HG03520 (cell line): ENCODE data around the gene HSPB6.
"Not testable (repeated sequence)": the region's sequence is repeated elsewhere in the genome, so short reads cannot be mapped to it uniquely, and the experiment has no call there.

Experiments
- ATAC-seq: cut with Tn5 transposase; IDR thresholded peaks from one replicate; pipeline ENCODE4 v1.9.1; 2021; ENCODE audit warnings: mild to moderate bottlenecking, moderate library complexity; ENCODE audit not compliant: unreplicated experiment

The HSPB6 gene

DNA sequence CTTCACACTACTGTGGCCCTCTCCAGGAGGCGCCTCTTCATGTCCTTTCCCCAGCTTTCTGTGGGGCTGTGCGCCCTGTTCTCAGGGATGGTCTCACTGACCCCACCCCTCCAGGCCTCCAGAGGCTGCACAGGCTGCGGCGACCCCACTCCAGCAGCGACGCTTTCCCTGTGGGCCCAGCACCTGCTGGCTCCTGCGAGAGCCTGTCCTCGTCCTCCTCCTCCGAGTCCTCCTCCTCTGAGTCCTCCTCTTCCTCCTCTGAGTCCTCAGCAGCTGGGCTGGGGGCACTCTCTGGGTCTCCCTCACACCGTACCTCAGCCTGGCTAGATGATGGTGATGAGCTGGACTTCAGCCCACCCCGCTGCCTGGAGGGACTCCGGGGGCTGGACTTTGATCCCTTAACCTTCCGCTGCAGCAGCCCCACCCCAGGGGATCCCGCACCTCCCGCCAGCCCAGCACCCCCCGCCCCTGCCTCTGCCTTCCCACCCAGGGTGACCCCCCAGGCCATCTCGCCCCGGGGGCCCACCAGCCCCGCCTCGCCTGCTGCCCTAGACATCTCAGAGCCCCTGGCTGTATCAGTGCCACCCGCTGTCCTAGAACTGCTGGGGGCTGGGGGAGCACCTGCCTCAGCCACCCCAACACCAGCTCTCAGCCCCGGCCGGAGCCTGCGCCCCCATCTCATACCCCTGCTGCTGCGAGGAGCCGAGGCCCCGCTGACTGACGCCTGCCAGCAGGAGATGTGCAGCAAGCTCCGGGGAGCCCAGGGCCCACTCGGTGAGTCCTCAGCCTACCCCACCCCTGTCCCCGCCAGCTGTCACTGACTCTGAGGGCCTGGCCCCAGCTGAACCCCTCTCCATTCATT, 29.7 kb upstream of the HSPB6 start:
- ATAC-seq = no peak

DNA sequence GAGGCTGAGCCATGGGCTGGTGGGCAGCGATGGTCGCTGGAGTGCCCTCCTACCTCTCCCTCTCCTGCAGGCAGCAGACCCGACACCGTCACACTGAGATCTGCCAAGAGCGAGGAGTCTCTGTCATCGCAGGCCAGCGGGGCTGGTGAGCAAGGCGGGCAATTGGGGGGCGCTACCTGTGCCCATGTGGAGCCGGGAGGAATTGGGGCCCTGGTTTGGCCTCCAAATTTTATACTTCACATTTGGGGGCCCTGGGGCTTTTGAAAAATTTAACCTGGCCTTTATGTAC, 28.5 kb upstream of the HSPB6 start:
- no peak for ATAC-seq

DNA sequence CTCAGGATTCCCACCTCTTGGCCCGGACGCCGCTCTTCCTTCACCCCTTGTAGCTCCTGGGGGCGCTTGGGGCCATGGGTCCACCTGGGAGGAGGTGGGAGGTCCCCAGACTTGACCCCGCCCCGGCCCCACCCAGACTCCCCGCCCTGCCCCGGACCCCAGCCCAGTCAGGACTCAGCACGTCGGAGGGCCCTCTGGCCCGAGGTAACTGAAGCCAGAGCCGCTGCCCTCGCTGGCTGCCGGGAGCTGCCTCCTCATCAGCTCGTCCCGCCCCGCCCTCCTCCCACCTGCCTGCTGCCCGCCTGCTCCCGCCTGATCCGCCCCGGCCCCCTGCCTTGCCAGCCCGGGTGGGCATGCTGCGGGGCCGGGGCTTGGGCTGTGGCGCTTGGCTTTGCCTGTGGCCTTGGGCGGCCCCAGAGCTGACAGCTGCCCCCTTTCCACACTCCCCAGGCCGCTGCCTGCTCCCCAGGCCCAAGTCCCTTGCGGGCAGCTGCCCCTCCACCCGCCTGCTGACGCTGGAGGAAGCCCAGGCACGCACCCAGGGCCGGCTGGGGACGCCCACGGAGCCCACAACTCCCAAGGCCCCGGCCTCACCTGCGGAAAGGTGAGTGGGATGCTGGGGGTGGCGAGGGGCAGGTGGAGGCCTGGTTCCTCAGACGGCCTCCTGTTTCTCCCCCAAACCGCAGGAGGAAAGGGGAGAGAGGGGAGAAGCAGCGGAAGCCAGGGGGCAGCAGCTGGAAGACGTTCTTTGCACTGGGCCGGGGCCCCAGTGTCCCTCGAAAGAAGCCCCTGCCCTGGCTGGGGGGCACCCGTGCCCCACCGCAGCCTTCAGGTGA, 27.9 kb upstream of the HSPB6 start:
- ATAC-seq = no peak

DNA sequence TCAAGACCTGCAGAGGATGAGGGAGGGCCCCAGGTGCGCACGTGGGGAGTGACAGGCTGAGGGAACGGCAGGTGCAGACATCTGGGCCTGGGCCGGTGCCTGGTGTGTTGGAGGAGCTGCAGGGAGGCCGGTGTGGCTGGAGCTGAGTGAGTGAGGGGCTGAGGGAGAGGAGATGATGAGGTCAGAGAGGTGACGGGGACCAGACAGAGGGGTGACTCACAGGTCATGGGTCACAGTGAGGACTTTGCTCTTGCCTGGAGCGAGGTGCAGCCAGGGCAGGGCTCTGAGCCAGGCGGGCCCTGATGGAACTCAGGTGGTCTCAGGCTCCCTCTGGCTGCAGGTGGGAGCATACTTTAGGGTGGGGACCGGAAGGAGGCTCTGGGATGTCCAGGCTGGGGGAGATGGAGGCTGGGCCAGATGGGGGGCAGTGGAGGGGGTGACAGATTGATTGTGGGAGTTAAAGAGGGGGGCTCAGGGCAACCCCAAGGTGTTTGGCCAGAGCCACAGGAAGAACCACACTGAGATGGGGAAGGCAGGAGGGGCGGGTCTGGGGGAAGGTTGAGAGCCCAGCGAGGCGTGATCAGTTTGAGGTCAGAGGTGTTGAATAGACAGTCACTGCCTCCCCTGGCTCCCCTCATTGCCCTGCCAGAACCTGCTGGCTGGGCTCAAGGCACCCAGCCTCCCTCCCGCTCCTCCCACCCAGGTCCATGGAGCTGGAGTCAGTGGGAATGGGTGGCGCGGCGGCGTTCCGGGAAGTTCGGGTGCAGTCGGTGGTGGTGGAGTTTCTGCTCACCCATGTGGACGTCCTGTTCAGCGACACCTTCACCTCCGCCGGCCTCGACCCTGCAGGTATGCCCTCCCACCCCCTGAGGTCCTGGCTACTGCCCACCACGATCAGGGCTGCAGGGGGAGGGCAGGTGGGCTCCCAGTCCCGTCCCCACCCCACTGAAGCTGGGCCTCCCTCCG, 26.9 kb upstream of the HSPB6 start:
- no peak for ATAC-seq

DNA sequence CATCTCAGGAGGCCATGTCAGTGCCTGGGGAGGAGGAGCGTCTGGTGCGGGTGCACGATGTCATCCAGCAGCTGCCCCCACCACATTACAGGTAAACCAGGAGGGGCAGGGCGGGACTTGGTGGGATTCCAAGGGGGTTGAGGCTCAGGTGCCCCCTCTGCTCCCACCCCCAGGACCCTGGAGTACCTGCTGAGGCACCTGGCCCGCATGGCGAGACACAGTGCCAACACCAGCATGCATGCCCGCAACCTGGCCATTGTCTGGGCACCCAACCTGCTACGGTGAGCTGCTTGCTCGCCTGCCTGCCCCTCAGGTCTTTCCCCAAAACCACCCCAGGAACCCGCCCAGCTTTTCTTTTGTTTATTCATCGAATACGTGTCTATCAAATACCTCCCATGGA, 25.8 kb upstream of the HSPB6 start:
- no peak for ATAC-seq

DNA sequence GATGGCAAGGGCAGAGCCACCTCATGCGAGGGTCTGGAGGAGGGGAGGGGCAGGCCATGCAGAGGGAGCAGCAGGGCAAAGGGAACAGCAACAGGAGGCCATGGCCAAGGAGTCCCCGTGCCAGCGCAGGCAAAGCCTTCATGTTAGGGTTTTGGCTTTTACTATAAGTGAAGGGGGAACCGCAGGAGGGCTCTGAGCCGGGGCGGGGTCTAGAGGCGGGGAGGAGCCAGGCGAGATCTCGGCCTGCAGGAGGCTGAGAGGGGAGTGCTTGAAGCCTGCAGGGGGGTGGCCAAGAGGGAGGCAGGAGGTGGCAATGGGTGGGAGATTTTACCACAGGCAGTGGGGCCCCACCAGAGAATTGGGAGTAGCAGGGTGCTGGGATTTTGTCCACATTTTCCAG, 24.8 kb upstream of the HSPB6 start:
- ATAC-seq = no peak

DNA sequence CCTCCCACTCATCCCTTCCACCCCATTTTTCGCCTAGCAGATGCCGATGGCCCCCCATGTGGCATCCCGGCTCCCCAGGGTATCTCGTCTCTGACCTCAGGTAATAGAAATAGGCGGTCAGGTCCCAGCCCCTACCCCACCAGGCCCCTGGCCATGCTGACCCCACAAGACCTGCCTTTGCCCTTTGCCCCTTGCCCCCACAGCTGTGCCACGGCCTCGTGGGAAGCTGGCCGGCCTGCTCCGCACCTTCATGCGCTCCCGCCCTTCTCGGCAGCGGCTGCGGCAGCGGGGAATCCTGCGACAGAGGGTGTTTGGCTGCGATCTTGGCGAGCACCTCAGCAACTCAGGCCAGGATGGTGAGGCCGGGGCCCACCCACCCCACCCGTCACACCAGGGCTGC, 23.9 kb upstream of the HSPB6 start:
- no peak for ATAC-seq

DNA sequence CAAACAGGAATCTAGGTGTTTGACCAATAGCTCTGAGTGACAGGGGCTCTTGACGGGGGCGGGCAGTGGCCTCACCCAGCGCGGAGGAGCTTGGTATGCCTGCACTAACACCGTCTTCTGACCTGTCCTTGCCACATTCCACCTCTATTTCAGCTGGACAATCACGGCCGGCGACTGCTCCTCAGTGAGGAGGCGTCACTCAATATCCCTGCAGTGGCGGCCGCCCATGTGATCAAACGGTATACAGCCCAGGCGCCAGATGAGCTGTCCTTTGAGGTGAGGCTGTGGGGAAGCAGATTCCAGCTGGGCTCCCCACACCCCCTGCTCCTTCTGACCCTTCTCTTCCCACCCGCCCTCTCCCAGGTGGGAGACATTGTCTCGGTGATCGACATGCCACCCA, 23.2 kb upstream of the HSPB6 start:
- ATAC-seq = no peak

DNA sequence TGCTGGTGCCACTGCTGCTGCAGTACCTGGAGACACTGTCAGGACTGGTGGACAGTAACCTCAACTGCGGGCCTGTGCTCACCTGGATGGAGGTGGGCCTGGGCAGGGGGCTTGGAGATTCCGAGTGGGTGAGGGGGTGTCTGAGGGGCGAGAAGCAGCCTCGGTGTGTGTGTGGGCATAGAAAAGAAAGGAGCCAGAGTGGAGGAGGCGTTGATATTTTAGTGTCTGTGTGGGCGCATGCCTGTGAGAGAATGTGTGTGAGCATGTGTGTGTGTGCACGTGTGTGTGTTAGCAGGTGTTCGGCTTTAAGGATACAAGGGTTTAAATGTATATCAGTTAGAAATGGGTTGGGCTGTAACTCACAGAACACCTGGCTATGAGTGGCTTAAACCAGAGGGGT, 22.2 kb upstream of the HSPB6 start:
- no peak for ATAC-seq

DNA sequence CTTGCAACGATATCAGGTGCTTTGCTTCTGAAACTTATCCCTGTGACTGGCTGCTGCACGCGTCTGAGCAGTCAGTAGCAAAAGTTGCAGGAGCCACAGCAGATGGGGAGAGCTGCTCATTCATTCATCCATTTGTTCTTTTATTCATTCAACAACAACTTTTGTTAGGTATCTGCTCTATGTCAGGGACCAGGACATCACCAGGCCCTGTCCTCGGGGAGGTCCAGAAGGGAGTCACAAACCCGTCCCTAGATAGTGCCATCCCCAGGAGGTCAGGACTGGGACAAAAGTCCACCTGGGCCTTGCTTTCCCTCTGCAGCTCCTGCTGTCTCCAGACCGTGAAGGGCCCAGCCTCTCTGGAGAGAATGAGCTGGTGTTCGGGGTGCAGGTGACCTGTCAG, 21.1 kb upstream of the HSPB6 start:
- ATAC-seq = no peak

DNA sequence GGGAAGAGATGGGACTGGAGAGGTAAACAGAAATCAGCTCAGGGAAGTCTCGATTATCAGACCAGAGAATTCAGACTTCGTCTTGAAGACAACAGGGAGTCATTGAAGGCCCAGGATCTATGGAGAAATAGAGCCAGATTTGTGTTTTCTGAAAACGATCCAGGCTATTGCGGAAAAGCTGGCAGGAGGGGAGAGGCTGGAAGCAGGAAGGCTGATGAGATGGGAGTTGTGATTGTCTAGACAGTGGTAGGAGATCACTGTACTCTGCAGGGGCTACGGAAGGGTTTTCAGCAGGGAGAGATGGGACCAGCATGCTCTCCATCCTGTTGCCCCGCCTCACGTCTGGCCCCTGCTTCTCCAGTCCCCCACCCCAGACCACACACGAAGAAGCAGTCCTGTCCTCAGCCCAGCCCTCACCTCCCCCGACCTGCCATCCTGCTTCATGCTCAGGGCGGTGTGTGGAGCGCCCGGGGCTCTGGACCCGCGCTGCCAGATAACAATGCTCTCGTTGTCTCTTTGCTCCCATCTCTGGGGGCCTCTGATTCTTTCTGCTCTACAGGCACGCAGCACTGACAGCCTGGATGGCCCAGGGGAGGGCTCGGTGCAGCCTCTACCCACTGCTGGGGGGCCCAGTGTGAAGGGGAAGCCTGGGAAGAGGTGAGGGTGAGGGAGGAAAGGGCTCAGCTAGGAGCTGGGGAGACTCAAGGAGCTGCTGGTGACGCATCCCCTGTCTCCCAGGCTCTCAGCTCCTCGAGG, 20.4 kb upstream of the HSPB6 start:
- no peak for ATAC-seq

DNA sequence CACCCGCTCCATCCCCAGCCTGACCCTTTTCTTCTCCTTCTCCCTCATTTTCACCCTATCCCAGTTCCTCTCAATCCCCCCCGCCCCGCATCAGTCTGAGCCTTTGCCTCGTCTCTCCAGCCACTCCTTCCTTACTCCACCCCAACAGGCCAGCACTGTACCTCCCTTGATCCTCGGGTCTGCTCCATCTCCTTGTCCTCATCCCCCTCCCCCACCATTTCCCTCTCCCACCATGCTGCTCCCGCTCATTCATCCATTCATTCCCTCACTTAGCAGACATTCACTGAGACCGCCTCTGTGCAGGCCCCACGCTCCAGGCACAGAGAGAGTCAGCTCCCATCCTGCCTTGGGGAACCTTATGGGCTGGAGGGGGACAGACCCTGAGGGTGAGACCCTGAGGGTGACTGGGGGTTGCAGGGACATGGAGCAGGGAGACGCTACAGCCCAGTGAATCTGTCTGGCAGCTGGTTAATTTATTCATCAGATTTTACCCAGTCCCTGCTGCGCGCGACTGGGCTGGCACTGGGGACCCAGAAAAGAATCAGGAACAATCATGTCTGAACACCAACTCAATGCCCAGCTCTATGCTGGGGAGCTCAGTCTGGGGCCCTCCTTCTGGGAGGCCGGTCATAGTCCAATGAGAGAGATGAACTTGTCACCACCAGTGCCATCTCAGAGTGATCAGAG, 19.4 kb upstream of the HSPB6 start:
- ATAC-seq = no peak

DNA sequence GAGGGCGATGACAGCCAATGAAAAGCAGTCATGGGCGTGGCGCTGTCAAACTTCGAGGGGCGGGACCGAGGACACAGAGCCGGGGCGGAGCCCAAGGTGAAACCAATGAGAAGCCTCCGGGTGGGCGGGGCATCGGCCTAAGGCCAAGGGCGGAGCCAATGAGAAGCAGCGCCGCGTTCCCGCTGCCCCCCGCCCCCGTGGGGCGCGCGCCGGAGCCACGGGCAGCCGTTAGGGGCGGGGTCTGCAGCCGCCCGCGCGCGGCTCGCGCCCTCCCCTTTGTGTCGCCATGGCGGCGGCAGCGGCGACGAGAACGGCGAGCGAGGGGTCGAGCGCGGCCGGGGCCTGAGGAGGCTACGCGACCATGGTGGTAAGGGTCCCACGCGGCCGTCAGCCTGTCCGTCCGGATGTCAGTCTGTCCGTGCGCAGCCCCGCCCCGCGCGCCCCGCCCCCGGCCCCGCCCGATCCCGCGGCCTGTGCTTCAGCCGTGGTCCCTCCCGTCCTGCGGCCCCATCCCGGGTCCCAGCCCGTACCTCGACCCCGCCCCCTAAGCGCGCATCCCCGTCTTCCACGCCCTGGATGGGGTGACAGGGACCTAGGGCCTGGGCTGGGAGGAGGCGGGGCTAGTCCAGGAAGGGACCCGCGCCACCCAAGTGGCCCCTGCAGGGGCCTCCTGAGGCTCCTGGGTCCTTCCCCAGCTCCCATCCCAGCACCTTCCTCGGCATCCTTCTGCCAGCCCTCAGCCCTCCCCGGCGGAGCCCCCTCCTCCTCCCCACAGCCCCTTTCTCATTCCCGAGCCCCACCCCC, 18.7 kb upstream of the HSPB6 start, which contains the start of gene ARHGAP33:
Gene ARHGAP33, plus strand, starts transcription at position 267 of the 804 bp plus-strand sequence. Its CDS starts 95 bp downstream, at position 362.
- ATAC-seq = peak; percentile 92

DNA sequence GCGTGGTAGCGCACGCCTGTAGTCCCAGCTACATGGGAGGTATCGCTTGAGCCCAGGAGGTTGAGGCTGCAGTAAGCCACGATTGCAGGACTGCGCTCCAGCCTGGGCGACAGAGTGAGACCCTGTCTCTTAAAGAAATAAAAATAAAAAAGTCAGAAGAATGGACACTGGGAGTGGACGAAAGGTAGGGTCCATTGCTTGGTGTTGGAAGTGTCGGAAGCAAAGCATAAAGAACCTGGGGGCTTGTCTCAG, 18.1 kb upstream of the HSPB6 start:
- peak; percentile 2 for ATAC-seq

DNA sequence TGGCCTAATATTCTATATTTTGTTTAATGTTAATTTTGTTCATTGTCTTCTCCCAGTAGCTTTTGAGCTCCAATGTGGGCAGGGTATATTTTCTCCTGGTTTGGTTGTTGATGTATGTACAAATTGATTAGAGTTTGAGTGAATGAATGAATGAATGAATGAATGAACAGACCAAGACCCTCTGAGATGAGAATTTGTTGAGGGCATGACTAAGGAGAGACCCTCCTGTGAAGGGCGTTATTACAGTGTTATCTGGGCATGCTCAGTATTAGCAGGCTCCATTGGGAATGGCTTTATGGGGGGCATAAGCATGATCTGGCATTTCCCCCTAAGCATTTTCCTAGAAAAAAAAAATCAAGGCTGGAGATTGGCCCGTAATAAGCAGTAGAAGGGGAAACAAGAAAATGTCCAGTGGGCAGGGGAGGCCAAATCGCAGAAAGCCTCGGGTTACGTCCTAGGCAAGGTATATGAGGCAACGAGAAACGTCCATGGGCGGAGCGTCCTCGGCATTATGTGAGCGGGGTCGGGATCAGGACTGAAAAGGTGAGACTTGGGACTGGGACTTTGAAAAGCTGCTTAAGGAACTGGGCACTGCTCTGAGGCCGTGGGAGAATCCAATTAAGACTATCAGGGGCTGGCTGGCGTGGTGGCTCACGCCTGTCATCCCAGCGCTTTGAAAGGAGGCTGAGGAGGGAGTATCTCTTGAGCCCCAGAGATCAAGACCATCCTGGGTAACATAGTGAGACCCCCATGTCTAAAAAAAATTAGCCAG, 17.6 kb upstream of the HSPB6 start:
- ATAC-seq = no peak

DNA sequence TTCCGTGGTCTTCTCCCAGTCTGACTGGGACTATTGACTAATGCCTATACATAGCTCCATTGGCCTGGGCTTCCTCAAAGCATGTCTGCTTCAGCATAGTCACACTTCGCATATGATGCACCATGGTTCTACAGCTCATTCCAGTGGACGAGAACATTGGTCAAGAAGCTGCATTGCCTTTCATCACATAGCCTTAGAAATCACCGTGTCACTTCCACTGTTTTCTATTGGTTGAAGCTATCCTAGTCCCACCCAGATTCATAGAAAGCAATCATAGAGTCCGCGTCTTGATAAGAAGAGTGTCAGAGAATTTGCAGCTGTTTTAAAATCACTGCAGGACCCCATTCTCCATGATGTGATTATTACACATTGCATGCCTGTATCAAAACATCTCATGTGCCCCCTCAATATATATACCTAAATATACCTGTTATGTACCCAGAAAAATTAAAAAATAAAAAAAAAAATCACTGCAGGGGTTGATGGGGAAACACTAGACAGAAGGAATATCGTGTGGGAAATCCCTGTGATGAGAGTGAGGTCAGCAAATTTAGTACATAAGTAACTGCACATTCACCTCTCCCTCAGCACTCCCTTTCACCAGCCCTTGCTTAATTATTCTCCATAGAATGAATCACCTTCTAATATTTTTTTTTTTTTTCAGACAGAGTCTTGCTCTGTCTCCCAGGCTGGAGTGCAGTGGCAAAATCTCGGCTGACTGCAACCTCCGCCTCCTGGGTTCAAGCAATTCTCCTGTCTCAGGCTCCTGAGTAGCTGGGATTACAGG, 16.4 kb upstream of the HSPB6 start:
- no peak for ATAC-seq

DNA sequence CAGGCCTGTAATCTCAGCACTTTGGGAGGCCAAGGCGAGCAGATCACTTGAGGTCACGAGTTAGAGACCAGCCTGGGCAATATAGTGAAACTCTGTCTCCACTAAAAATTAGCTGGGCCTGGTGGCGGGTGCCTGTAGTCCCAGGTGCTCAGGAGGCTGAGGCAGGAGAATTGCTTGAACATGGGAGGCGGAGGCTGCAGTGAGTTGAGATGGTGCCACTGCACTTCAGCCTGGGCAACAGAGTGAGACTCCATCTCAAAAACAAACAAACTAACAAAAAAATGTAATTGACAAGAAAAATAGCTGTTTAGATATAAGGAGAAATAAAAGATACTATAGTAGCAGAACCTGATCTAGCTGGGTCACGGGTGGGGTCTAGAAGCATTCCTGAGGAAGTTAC, 15.5 kb upstream of the HSPB6 start:
- not testable (repeated sequence) for ATAC-seq

DNA sequence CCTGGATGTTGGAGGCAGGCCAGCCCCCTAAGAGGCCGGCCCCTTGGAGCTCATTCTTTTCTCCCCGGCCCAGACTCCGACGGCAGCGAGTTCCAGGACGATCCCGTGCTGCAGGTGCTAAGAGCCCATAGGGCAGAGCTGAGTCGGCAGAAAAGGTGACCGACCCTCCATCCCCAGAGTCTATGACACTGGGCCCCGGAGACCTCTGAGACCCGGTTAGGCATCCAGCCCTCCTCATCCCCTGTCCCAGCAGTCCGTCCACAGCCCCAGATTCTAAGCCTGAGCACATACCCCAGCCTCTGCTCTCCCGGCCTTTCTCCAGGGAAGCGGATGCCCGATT, 11.2 kb upstream of the HSPB6 start:
- ATAC-seq = no peak
